Measurements from ENCODE around the gene PCYT2.

DNA sequence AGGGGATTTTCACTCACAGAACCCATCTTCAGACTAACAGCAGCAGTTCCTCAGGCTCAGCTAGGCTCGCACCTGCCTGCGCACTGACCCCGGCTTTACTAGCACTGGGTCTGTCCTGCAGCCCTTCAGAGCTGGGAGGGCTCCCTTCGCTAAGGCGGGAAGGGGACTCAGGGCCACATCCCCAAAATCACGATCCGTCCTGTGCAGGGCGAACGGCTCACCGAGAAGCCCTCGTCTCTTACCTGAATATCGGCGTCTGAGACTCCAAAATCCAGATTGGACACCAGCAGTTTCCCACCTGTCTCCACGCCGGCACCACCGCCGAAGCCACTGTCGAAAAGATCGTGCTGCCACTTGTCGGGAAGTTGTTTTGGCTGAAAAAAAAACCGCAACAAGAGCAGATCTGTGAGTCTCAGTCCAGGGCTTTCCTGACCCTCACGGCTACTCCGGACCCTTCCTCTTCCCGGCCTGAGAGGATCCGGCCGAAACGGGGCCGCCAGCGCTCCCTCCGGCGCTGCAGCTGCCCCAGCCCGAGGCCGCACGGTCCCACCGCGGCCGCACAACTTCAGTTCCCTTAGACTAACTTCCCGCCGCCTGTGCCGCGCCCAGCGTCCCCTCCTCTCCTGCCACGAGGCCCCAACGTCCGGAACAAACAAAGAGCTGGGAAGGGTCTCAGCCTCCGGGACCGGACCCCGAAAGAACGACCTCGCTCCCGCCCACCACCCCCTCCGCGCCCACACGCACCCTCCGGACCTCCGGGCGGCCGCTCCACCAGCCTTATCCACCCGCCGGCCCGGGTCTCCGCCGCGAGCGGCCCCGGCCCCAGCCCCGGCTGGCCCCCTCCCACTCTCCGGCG is 20.5 kb downstream of the PCYT2 start:
- TF ChIP-seq, protein P1, sequence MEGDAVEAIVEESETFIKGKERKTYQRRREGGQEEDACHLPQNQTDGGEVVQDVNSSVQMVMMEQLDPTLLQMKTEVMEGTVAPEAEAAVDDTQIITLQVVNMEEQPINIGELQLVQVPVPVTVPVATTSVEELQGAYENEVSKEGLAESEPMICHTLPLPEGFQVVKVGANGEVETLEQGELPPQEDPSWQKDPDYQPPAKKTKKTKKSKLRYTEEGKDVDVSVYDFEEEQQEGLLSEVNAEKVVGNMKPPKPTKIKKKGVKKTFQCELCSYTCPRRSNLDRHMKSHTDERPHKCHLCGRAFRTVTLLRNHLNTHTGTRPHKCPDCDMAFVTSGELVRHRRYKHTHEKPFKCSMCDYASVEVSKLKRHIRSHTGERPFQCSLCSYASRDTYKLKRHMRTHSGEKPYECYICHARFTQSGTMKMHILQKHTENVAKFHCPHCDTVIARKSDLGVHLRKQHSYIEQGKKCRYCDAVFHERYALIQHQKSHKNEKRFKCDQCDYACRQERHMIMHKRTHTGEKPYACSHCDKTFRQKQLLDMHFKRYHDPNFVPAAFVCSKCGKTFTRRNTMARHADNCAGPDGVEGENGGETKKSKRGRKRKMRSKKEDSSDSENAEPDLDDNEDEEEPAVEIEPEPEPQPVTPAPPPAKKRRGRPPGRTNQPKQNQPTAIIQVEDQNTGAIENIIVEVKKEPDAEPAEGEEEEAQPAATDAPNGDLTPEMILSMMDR (IDR thresholded peaks at IDR 0.05), result no peak
- no peak for TF ChIP-seq POLR2A (IDR thresholded peaks at IDR 0.05)

Data from prostate gland (tissue), 2 donors.